NB4 (cell line): Measurements from ENCODE around the gene LETMD1.

Source experiments
- DNase-seq: peaks from one replicate; pipeline ENCODE4 v3.0.0; 2010; ENCODE audit warnings: low read depth
- H3K4me3 ChIP-seq: one replicate; pipeline ENCODE4 v1.5.1; 2011; ENCODE audit warnings: mild to moderate bottlenecking, low read depth, low read length, moderate library complexity
- CTCF ChIP-seq: IDR thresholded peaks from one replicate; pipeline ENCODE4 v1.5.1; 2012; ENCODE audit warnings: low read depth, low read length
- MAX ChIP-seq: IDR thresholded peaks from 2 replicates; pipeline ENCODE4 v1.6.1; 2011; ENCODE audit warnings: low read depth, low read length
- MYC ChIP-seq: IDR thresholded peaks from 2 replicates; pipeline ENCODE4 v1.6.1; 2011; ENCODE audit warnings: low read depth, low read length
- POLR2A ChIP-seq: IDR thresholded peaks from 2 replicates; pipeline ENCODE4 v1.6.1; 2011; ENCODE audit warnings: mild to moderate bottlenecking; ENCODE audit not compliant: insufficient read length; ENCODE audit errors: extremely low read depth

LETMD1 gene

DNA sequence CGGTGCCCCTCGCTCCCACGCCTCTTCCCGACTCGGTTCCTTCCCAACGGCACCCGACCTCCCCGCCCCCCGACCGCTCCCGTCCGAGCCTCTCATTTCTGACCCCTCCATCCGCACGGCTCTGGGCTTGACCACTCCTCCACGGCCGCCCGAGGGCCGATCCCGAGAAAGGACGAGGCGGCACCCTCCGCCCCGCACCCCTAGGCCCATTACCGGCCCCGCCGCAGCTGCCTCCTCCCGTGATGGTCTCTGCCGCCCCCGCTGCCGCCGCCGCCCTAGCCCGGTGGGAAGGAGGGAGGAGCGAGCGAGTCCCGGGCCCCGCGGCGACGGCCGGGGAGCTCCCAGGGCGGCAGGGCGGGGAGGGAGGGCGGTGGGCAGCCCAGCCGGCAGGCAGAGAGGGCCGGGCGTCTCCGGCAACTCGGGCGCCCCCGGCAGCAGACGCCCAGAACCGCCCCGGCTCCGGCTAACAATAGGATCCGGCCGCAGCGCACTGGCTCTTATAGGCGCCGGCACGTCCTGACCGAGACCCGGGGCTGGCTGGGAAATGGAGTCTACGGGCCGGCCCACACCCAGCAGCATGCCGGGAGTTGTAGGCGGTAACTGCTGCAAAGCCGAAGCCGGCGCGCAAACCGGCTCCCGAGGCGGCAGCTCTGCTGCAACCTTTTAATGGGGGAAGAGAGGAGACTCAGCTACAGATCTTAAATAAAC lies 35.2 kb downstream of the LETMD1 start, which contains the start of gene CSRNP2:
CSRNP2 (minus strand) TSS at position 471 of the 708 bp plus-strand sequence. CDS start 7,035 bp downstream, outside the sequence.
- peak within 1 kb of the TSS; percentile 81 for H3K4me3 ChIP-seq
- TF ChIP-seq MAX (peak; percentile 48), CTCF (no peak), MYC (peak; percentile 51), POLR2A (peak; percentile 95)
- peak; percentile 98 for DNase-seq

- DNase-seq = peak; percentile 64
- TF ChIP-seq MAX (no peak), MYC (no peak), POLR2A (no peak), CTCF (no peak)
- H3K4me3 ChIP-seq = no peak overlapping the region
These were observed 37.6 kb downstream of the LETMD1 start for GRCh38 chr12:51085757-51086156.

DNA sequence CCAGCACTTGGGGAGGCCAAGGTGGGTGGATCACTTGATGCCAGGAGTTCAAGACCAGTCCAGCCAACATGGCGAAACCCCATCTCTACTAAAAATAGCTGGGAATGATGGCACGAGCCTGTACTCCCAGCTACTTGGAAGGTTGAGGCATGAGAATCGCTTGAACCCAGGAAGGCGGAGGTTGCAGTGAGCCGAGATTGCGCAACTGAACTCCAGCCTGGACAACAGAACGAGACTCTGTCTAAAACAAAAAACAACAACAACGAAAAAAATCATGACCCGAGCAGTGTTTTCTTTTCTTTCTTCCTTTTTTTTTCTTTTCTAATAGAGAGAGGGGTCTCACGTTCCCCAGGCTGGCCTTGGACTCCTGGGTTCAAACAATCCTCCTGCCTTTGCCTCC lies 38.8 kb downstream of the LETMD1 start:
- H3K4me3 ChIP-seq = no peak overlapping the region
- no peak for TF ChIP-seq CTCF
- TF ChIP-seq MAX = no peak
- no peak for TF ChIP-seq MYC
- no peak for DNase-seq

GRCh38 chr12:51087818-51088217 lies 39.7 kb downstream of the LETMD1 start:
- no peak for DNase-seq
- H3K4me3 ChIP-seq = no peak overlapping the region
- TF ChIP-seq POLR2A (no peak), MYC (no peak), MAX (no peak), CTCF (no peak)

DNA sequence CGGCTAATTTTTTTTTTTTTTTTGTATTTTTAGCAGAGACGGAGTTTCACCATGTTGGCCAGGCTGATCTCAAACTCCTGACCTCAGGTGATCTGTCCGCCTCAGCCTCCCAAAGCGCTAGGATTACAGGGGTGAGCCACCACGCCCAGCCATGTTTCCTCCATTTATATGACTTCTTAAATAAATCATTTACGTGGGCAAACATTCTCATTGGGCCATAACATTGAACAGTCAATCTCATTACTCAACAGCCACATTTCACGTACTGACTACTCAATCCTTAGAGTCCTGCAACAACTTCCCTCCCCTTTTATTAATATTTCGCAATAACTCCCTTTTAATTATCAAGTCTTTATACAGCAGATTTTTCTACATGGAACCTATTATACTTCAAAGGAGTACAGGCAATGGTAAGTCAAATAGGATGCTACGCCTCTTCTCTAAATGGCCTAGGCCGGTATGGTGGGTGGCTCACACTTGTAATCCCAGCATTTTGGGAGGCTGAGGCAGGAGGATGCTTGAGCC lies 42.6 kb downstream of the LETMD1 start:
- no peak overlapping the region for H3K4me3 ChIP-seq
- DNase-seq = no peak
- TF ChIP-seq POLR2A (no peak), CTCF (no peak), MYC (no peak), MAX (no peak)
